ENCODE data around the gene ZDHHC1.

ZDHHC1 gene

GRCh38 chr16:67398546-67399217 is 17.6 kb downstream of the ZDHHC1 start:
- no peak for TF ChIP-seq CTCF (conservative IDR thresholded peaks at IDR 0.05; ENCODE audit: low read depth, low read length)
- Histone ChIP-seq H4K20me1 (ENCODE audit: insufficient read depth) (no peaks in the 10 kb centered on the region), H3K36me3 (ENCODE audit: insufficient read depth) (no peaks in the 10 kb centered on the region), H3K27ac (no peak overlapping the region), H3K9ac (no peak overlapping the region), H3K4me3 (IDR thresholded peaks at IDR 0.05; ENCODE audit: insufficient read depth, low read depth, low read length) (no peak overlapping the region), H2AFZ (ENCODE audit: low read depth) (no peak overlapping the region), H3K4me1 (ENCODE audit: low read depth, poor library complexity, severe bottlenecking) (peaks cover 18% of the 10 kb centered on the region), H3K27me3 (ENCODE audit: insufficient read depth, low read depth) (no peaks in the 10 kb centered on the region; the same call in 1 of the 2 replicates), H3K79me2 (ENCODE audit: insufficient read depth, low read depth) (no peaks in the 10 kb centered on the region), H3K4me2 (no peak overlapping the region)

GRCh38 chr16:67397812-67398545 is 18.3 kb downstream of the ZDHHC1 start:
- Histone ChIP-seq H3K4me3 (IDR thresholded peaks at IDR 0.05; ENCODE audit: insufficient read depth, low read depth, low read length) (no peak overlapping the region), H4K20me1 (ENCODE audit: insufficient read depth) (no peaks in the 10 kb centered on the region), H3K27me3 (ENCODE audit: insufficient read depth, low read depth) (no peaks in the 10 kb centered on the region; the same call in 1 of the 2 replicates), H3K9ac (no peak overlapping the region), H3K4me1 (ENCODE audit: low read depth, poor library complexity, severe bottlenecking) (peaks cover 18% of the 10 kb centered on the region), H3K27ac (no peak overlapping the region), H3K79me2 (ENCODE audit: insufficient read depth, low read depth) (no peaks in the 10 kb centered on the region), H3K36me3 (ENCODE audit: insufficient read depth) (no peaks in the 10 kb centered on the region), H3K4me2 (no peak overlapping the region), H2AFZ (ENCODE audit: low read depth) (no peak overlapping the region)
- TF ChIP-seq CTCF (conservative IDR thresholded peaks at IDR 0.05; ENCODE audit: low read depth, low read length): no peak

DNA sequence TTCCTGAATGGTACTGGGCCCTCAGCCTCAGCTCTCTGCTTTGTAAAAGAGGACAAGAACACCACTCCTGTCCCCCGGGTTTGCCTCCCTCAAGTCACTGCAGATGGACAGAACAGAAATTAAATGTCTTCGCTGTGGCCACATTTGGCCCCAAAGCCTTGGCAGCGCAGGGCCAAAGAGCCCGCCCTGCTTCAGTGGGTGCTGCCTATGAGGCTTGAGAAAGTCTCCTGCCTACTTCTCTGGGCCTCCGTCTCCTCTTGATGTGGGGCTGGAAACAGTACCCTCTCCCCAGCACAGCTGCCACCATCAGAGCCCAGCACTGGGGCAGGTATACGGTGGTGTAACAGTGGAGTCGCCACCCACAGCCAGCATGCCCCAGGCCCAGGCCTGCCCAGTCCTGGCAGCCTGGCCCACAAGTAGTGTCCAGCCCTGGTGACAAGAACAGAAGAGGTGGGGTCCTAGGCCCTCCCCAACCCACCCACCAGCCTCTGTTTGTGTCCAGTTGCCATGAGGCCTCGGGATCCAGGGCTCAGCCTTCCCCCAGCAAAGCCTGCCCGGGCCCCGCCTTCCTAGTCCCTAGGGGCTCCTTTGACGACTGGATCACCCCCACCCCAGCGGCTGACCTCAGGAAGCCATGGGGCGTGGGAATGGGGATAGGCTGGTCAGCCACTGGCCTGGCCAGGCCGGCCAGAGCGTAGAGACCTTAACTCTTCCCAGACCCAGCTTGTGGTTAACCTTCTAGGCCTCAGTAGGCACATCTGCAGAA is 19.1 kb downstream of the ZDHHC1 start:
- TF ChIP-seq CTCF (conservative IDR thresholded peaks at IDR 0.05; ENCODE audit: low read depth, low read length): no peak
- H3K4me3 ChIP-seq (IDR thresholded peaks at IDR 0.05; ENCODE audit: insufficient read depth, low read depth, low read length): no peak overlapping the region
- H3K36me3 ChIP-seq (ENCODE audit: insufficient read depth): no peaks in the 10 kb centered on the region
- no peak overlapping the region for H2AFZ ChIP-seq (ENCODE audit: low read depth)
- H4K20me1 ChIP-seq (ENCODE audit: insufficient read depth): no peaks in the 10 kb centered on the region
- H3K79me2 ChIP-seq (ENCODE audit: insufficient read depth, low read depth): no peaks in the 10 kb centered on the region
- H3K27ac ChIP-seq: no peak overlapping the region
- no peak overlapping the region for H3K4me2 ChIP-seq
- no peak overlapping the region for H3K9ac ChIP-seq
- no peaks in the 10 kb centered on the region; the same call in 1 of the 2 replicates for H3K27me3 ChIP-seq (ENCODE audit: insufficient read depth, low read depth)
- H3K4me1 ChIP-seq (ENCODE audit: low read depth, poor library complexity, severe bottlenecking): peaks cover 18% of the 10 kb centered on the region

GRCh38 chr16:67396159-67397035 is 19.9 kb downstream of the ZDHHC1 start:
- Histone ChIP-seq H4K20me1 (ENCODE audit: insufficient read depth) (no peaks in the 10 kb centered on the region), H2AFZ (ENCODE audit: low read depth) (peak overlapping the region; percentile 22; the same call in 1 of the 2 replicates), H3K9ac (no peak overlapping the region), H3K27me3 (ENCODE audit: insufficient read depth, low read depth) (no peaks in the 10 kb centered on the region; the same call in 1 of the 2 replicates), H3K4me3 (IDR thresholded peaks at IDR 0.05; ENCODE audit: insufficient read depth, low read depth, low read length) (no peak overlapping the region), H3K36me3 (ENCODE audit: insufficient read depth) (no peaks in the 10 kb centered on the region), H3K27ac (no peak overlapping the region), H3K79me2 (ENCODE audit: insufficient read depth, low read depth) (no peaks in the 10 kb centered on the region), H3K4me2 (peak overlapping the region; percentile 40; the same call in 1 of the 2 replicates), H3K4me1 (ENCODE audit: low read depth, poor library complexity, severe bottlenecking) (peaks cover 18% of the 10 kb centered on the region)
- TF ChIP-seq CTCF (conservative IDR thresholded peaks at IDR 0.05; ENCODE audit: low read depth, low read length): no peak
